GM12873 (cell line): ENCODE measurements around the gene PCSK2.

Source experiments
- TF ChIP-seq, protein P1 (sequence below): IDR thresholded peaks from 2 replicates; pipeline ENCODE4 v1.5.1; 2012; ENCODE audit warnings: low read depth, mild to moderate bottlenecking, moderate library complexity, low read length, control low read depth; ENCODE audit not compliant: insufficient read depth; ENCODE audit errors: missing control alignments

PCSK2 gene

DNA sequence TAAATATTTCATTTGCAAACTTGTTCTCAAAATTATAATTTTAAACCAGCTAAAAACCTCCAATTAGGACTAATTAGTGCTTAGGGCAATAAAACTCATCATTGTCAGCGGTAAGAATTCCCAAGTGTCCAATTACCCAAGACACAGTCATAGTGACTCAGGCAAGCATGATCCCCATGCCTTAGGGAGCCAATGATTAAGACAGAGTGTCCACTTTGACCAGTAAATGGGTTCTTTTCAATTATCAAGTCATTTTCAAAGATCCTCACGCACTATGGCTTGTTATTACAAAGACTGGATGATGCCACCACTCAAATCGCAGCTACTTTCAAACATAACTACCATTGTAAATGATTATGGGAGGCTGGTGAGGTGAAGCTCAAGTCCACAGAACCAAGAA, 190.4 kb downstream of the PCSK2 start:
- TF ChIP-seq, protein P1, sequence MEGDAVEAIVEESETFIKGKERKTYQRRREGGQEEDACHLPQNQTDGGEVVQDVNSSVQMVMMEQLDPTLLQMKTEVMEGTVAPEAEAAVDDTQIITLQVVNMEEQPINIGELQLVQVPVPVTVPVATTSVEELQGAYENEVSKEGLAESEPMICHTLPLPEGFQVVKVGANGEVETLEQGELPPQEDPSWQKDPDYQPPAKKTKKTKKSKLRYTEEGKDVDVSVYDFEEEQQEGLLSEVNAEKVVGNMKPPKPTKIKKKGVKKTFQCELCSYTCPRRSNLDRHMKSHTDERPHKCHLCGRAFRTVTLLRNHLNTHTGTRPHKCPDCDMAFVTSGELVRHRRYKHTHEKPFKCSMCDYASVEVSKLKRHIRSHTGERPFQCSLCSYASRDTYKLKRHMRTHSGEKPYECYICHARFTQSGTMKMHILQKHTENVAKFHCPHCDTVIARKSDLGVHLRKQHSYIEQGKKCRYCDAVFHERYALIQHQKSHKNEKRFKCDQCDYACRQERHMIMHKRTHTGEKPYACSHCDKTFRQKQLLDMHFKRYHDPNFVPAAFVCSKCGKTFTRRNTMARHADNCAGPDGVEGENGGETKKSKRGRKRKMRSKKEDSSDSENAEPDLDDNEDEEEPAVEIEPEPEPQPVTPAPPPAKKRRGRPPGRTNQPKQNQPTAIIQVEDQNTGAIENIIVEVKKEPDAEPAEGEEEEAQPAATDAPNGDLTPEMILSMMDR = no peak

DNA sequence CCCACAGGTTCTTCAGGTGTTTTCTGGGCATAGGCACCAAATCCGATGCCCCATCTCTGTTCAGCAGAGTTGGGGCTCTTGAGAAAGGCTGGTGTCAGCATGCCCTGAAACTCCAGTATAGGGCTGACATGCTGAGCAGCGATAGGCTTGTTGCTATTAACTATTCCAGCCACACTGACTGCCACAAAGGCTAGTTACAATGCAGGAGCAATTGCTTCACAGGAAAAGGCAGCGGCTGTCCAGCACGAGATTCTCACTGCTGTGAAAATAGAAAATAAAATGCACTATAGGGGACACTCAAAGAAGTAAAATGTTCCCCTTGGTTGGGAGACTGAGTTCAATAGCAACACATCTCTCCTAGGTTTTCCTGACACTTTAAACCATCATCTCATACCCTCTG, 191.9 kb downstream of the PCSK2 start:
- TF ChIP-seq, protein P1 = no peak

DNA sequence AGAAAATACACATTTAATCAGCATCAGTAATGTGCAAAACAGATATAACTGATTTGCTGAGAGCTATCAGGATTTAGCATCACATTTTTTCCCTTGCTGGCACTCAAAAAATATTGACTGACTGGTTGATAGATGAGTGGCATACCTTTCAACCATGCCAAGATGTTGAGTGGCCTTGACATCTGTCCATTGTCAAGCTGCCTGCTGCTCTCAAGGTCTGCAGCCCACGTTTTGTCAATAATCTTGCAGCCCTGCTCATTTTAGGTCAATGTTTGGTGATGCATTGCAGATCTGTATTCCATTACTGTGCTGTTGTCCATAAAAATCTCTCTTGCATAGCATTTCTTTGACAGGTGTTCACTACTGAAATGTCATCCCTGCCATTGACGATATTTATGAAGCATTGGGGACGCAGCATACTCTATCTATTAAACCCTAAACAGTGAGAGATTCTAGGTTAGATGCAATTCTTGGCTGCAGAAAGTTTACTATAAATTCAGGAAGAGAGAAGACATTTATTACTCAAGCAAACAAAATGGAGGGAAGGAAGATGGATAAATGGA, 192.7 kb downstream of the PCSK2 start:
- TF ChIP-seq, protein P1 = no peak

DNA sequence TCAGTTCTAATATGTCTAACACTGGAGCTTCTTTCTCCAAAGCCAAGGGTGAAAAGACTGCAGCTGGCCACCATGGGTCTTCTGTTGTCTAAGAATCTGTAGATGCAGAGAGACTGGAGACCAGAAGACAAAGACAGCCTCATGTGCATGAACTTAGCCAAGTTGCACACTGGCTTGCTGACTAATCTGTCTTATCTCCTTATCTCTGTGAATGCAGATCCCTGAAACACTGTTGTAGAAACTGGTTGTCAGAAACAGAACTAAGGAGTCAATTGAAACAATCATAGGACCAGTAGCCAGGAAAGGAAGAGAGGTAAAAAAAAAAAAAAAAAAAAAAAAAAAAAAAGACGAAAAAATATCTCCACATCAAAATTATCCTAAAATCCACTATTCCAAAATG, 194.7 kb downstream of the PCSK2 start:
- TF ChIP-seq, protein P1 = no peak

DNA sequence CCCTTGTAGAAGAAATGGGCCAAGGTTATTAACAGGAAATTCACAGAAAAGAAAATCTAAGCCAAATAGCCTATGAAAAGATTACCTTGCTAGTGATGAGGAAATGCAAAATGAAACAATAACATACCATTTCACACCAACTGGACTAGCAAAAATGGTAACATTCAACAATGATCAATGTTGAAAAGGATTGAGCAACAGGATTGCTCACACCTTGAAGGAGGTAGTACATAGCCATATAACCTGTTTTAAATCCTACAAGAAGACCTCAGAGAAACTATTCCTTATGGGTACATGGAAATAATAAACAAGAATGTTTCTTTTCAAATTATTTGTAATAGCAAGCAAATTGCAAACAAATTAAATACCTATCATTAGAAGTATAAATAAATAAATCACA, 196.9 kb downstream of the PCSK2 start:
- TF ChIP-seq, protein P1 = no peak

DNA sequence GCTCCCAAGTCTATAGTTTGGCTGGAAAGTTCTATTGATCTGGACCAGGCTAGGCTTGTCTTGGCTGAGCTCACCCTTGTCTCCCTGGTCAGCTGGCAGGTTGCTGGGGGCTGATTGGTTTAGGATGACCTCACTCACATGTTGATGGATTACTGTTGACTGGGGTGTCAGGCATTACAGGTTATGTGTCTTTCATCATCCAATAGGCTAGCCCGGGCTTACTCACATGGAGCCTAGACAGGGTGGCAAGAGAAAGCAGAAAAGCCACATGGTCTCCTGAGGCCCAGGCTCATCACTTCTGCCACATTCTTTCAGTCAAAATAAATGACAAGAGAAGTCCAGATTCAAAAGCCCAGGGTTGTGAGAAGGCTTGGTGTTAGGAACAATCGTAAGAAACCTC, 200.8 kb downstream of the PCSK2 start:
- TF ChIP-seq, protein P1 = no peak

DNA sequence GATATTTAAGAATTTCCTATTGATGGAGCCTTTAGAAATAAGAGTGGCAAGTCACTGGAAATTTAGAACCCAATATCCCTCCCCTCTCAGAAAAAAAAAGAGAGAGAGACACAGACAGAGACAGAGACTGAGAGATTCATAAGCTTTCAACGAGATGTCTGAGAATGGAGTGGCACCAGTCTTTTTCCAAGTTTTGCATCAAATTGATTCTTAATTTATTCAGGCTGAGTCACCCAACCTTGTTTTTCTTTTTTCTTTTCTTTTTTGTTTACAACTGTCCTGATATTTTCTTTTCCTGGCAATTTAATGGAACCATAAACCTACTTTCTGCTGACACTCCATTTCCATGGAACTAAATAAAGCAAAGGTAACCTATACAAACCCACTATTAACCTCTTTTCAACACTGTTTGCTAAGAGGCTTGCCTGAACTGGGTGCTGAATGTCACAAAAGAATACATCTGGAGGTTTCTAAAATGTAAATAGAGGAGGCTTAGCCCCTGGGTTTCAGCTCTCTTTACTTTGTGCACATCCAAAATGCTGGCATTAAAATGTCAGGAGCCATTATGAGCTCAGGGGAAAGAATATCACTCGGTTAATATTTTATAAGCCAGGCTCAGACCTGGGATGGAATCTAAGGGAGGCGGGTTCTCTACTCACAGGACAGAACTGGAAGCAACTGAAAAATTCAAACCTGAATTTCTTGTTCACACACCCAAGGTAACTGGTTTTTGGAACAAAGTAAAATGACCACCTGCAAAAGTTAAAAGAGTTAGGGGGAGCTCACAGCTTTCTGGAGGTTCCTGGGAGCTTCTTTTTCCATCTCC, 203.5 kb downstream of the PCSK2 start:
- TF ChIP-seq, protein P1 = no peak
